Liver (tissue), 3 donors: ENCODE measurements around the gene SNN.

Experiments
- CTCF ChIP-seq: fragments of 150-350 bp; IDR thresholded peaks from 2 replicates; pipeline ENCODE4 v1.5.1; 2017; ENCODE audit warnings: improper control_type of control experiment, low read depth, low read length; ENCODE audit not compliant: missing input control
- NR2F2 ChIP-seq: IDR thresholded peaks from 2 replicates; pipeline ENCODE4 v1.6.1; 2016; ENCODE audit warnings: antibody characterized with exemption
- donor health status: healthy.
- donor health status: healthy.

GRCh38 chr16:11630046-11630767 is 38.0 kb upstream of the SNN start:
- TF ChIP-seq NR2F2 (no peak), CTCF (no peak)
